Gastrocnemius medialis (tissue), 4 donors: Measurements from ENCODE around the gene TTC39C.

Experiments used
- POLR2A ChIP-seq, 2 donors: fragments of 450-650 bp; IDR thresholded peaks; one replicate each; pipeline ENCODE4 v1.6.1; 2017; ENCODE audit warnings: antibody characterized with exemption in 2 of 2, mild to moderate bottlenecking in 2 of 2, moderate library complexity in 2 of 2
- TF ChIP-seq, protein P1 (sequence below), 5 experiments: fragments of 450-650 bp in 3 of 5; fragments of 200-600 bp in 2 of 5; sonication (generic) in 2 of 5; IDR thresholded peaks in 4 of 5; conservative IDR thresholded peaks in 1 of 5; 1 replicate in 4 of 5; 2 replicates in 1 of 5; pipeline ENCODE4 v1.5.1; 2016 to 2019; ENCODE audit warnings: antibody characterized with exemption in 5 of 5, mild to moderate bottlenecking in 3 of 5, moderate library complexity in 3 of 5

DNA sequence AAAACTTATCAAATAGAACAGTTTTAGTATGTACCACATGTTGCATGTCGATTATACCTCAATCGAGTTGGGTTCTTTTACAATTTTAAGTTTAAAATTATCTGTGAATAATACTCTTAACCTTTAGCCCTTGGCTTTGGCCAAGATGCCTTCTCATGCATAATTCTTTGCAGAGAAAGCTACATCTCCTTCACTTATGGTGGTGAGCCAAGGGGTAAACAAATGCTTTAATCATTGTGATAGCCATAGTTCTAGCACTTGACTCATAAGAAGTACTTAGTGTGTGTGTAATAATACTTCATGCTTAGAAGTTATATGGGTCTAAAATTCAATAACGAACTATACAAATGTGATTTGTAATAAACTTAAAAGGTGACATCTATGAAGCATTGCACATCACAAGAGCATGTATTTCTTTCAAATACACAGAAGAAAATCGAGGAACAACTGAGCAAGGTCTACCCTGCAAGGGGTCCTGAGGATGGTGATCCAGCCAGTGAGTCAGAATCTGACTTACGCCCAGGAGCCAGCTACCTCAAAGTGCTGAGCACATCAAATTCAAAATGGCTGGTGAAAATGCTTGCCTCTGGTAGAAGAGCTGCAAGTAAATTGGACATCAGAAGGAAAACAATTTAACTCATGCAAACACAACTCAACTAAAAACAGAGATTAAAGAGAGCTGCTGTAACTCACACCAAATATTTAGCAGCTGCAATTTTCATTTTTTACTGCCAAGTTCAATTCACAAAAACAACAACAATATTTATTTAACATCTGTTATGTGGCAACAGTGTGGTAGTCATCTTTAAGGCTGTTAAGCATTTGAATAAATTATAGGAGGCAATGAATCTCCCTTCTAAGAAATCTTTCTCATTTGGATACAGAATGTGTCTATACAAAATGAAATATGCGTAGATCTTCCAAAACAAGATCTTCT is 23.8 kb upstream of the TTC39C start:
- TF ChIP-seq, protein P1, sequence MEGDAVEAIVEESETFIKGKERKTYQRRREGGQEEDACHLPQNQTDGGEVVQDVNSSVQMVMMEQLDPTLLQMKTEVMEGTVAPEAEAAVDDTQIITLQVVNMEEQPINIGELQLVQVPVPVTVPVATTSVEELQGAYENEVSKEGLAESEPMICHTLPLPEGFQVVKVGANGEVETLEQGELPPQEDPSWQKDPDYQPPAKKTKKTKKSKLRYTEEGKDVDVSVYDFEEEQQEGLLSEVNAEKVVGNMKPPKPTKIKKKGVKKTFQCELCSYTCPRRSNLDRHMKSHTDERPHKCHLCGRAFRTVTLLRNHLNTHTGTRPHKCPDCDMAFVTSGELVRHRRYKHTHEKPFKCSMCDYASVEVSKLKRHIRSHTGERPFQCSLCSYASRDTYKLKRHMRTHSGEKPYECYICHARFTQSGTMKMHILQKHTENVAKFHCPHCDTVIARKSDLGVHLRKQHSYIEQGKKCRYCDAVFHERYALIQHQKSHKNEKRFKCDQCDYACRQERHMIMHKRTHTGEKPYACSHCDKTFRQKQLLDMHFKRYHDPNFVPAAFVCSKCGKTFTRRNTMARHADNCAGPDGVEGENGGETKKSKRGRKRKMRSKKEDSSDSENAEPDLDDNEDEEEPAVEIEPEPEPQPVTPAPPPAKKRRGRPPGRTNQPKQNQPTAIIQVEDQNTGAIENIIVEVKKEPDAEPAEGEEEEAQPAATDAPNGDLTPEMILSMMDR (IDR thresholded peaks at IDR 0.05 in 4 of 5, conservative IDR thresholded peaks at IDR 0.05 in 1 of 5), result no peak
- no peak for TF ChIP-seq POLR2A (IDR thresholded peaks at IDR 0.05)
